ENCODE data around the gene ZNF436.

The ZNF436 gene

GRCh38 chr1:23401313-23401712 is 31.7 kb upstream of the ZNF436 start:
- H3K4me3 ChIP-seq (ENCODE audit: low read depth, low read length) = no peak overlapping the region
- DNase-seq (ENCODE audit: low read depth) = no peak
- TF ChIP-seq CTCF (IDR thresholded peaks at IDR 0.05; ENCODE audit: low read depth, low read length) = no peak
- TF ChIP-seq POLR2A (IDR thresholded peaks at IDR 0.05; ENCODE audit: extremely low read depth, insufficient read length) = no peak
- TF ChIP-seq MYC (IDR thresholded peaks at IDR 0.05; ENCODE audit: low read depth, low read length) = no peak
- TF ChIP-seq, protein P1, sequence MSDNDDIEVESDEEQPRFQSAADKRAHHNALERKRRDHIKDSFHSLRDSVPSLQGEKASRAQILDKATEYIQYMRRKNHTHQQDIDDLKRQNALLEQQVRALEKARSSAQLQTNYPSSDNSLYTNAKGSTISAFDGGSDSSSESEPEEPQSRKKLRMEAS (IDR thresholded peaks at IDR 0.05; ENCODE audit: low read depth, low read length) = no peak

DNA sequence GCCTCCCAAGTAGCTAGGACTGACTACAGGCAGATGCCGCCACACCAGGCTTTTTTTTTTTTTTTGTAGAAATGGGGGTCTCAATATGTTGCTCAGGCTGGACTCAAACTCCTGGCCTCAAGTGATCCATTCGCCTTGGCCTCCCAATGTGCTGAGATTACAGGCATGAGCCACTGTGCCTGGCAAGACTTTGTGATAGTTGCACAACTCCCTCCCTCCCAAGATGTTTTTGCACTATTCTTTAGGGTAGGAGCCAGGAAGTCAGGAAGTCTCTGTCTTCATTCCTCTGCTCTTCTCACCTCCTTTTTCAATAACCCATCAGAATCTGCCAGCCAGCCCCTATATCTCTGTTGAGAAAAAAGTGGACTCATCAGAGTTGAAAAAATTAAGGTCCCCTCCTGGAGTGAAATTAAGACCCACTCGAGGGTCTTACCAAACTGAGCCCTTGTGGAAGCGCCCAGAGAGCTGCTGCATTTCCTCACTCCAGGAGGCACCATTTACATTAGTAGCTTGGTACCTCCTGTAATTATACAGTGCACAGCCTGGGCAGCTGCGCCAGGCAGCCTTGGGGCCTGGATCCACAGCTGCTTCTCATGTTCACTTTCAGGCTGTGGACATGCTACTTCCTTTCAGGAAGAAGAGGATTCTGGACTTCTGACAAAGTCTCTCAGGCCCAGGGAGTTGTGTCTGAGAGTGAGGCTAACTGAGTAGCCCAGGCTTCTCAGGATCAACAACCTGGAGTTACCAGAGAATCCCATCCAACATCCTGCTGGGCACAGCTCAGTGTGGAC is 30.9 kb upstream of the ZNF436 start:
- DNase-seq (ENCODE audit: low read depth) = peak; percentile 52
- no peak overlapping the region for H3K4me3 ChIP-seq (ENCODE audit: low read depth, low read length)
- no peak for TF ChIP-seq CTCF (IDR thresholded peaks at IDR 0.05; ENCODE audit: low read depth, low read length)
- no peak for TF ChIP-seq MYC (IDR thresholded peaks at IDR 0.05; ENCODE audit: low read depth, low read length)
- TF ChIP-seq, protein P1 (IDR thresholded peaks at IDR 0.05; ENCODE audit: low read depth, low read length) = no peak
- no peak for TF ChIP-seq POLR2A (IDR thresholded peaks at IDR 0.05; ENCODE audit: extremely low read depth, insufficient read length)

GRCh38 chr1:23399229-23399628 is 29.6 kb upstream of the ZNF436 start:
- TF ChIP-seq POLR2A (IDR thresholded peaks at IDR 0.05; ENCODE audit: extremely low read depth, insufficient read length) (no peak), CTCF (IDR thresholded peaks at IDR 0.05; ENCODE audit: low read depth, low read length) (no peak), MYC (IDR thresholded peaks at IDR 0.05; ENCODE audit: low read depth, low read length) (no peak)
- TF ChIP-seq, protein P1 (IDR thresholded peaks at IDR 0.05; ENCODE audit: low read depth, low read length) = no peak
- DNase-seq (ENCODE audit: low read depth) = no peak

DNA sequence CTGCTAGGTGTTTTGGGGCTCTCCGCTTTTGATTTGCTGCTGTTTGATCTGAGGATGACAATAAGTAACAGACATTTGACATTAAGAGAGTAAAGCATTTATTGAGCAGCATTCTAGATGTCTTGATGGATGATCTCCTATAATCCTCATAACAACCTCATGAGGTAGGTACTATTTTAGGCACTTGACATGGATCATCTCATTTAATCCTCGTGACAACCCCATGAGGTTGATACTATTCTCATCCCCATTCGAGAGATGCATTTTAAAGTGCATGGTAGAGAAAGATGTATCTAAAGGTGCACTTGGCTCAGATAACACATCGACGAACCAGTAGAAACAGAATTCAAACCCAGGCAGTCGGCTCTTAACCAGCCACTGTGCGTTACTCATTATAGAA is 28.3 kb upstream of the ZNF436 start:
- no peak for TF ChIP-seq POLR2A (IDR thresholded peaks at IDR 0.05; ENCODE audit: extremely low read depth, insufficient read length)
- no peak for TF ChIP-seq MYC (IDR thresholded peaks at IDR 0.05; ENCODE audit: low read depth, low read length)
- TF ChIP-seq, protein P1 (IDR thresholded peaks at IDR 0.05; ENCODE audit: low read depth, low read length) = no peak
- DNase-seq (ENCODE audit: low read depth) = no peak
- no peak overlapping the region for H3K4me3 ChIP-seq (ENCODE audit: low read depth, low read length)

More at GRCh38 chr1:23399229-23399628, 29.6 kb upstream of the ZNF436 start:
- H3K4me3 ChIP-seq (ENCODE audit: low read depth, low read length) = no peak overlapping the region

DNA sequence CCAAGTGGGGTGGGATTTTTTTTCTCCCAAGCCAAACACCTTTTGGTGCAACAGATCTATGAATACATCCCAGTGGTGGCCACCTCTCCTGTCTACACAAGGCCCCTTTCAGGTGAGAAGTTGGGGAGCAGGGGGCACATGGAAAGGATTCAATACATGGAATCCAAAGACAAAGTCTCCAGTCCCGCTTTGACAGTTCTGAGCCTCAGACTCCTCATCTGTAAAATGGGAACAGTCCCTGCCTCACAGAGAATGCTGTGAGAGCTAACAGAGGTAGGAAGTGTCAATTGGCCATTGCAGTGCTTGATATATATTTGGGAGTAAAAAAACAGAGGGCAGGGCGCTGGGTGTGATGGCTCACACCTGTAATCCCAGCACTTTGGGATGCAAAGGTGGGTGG is 26.7 kb upstream of the ZNF436 start:
- DNase-seq (ENCODE audit: low read depth) = no peak
- TF ChIP-seq, protein P1 (IDR thresholded peaks at IDR 0.05; ENCODE audit: low read depth, low read length) = no peak
- no peak for TF ChIP-seq POLR2A (IDR thresholded peaks at IDR 0.05; ENCODE audit: extremely low read depth, insufficient read length)

DNA sequence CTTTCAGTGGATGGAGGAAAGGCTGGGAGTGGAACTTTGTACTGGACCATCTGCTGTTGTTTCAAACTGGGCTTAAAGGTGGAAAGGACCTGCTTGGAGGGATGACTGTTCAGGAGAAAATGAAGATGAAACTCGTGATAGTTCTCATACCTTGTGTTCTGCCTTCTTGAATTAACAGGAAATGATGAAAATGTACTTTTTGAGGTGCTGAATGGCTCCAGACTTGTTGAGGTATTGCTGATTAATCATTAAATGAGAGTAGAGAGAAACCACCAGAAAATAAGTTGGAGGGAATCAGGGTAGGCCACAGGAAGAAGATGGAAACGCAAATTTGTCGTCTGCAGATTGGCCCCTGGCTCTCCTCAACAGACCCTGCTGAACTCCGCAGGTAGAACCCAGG is 26.2 kb upstream of the ZNF436 start:
- no peak overlapping the region for H3K4me3 ChIP-seq (ENCODE audit: low read depth, low read length)
- no peak for TF ChIP-seq POLR2A (IDR thresholded peaks at IDR 0.05; ENCODE audit: extremely low read depth, insufficient read length)
- TF ChIP-seq CTCF (IDR thresholded peaks at IDR 0.05; ENCODE audit: low read depth, low read length) = no peak
- TF ChIP-seq, protein P1 (IDR thresholded peaks at IDR 0.05; ENCODE audit: low read depth, low read length) = no peak
- TF ChIP-seq MYC (IDR thresholded peaks at IDR 0.05; ENCODE audit: low read depth, low read length) = no peak
- DNase-seq (ENCODE audit: low read depth) = no peak

More for the DNA sequence above, 26.7 kb upstream of the ZNF436 start:
- H3K4me3 ChIP-seq (ENCODE audit: low read depth, low read length) = no peak overlapping the region

Measured in NB4 (cell line).